ENCODE results near the gene MAN1B1.

MAN1B1 gene

GRCh38 chr9:137148661-137149060 is 61.9 kb downstream of the MAN1B1 start:
- Histone ChIP-seq H3K4me1 (ENCODE audit: control insufficient read depth, insufficient read depth, low read length, poor library complexity, severe bottlenecking) (no peaks in the 10 kb centered on the region), H3K4me3 (ENCODE audit: insufficient read depth, low read depth, low read length, poor library complexity, severe bottlenecking) (no peak overlapping the region), H3K9me3 (ENCODE audit: control insufficient read depth, low read length) (no peaks in the 10 kb centered on the region), H3K36me3 (ENCODE audit: control insufficient read depth, insufficient read depth, low read length) (no peaks in the 10 kb centered on the region), H3K27ac (ENCODE audit: insufficient read depth, low read length, poor library complexity, severe bottlenecking) (no peak overlapping the region), H3K27me3 (replicated peaks; ENCODE audit: control insufficient read depth, insufficient read depth, low read length, poor library complexity, severe bottlenecking) (no peaks in the 10 kb centered on the region)
- no peak for DNase-seq

GRCh38 chr9:137149363-137149762 is 62.6 kb downstream of the MAN1B1 start:
- Histone ChIP-seq H3K4me3 (ENCODE audit: insufficient read depth, low read depth, low read length, poor library complexity, severe bottlenecking) (no peak overlapping the region), H3K27ac (ENCODE audit: insufficient read depth, low read length, poor library complexity, severe bottlenecking) (no peak overlapping the region), H3K4me1 (ENCODE audit: control insufficient read depth, insufficient read depth, low read length, poor library complexity, severe bottlenecking) (no peaks in the 10 kb centered on the region), H3K27me3 (replicated peaks; ENCODE audit: control insufficient read depth, insufficient read depth, low read length, poor library complexity, severe bottlenecking) (no peaks in the 10 kb centered on the region), H3K9me3 (ENCODE audit: control insufficient read depth, low read length) (no peaks in the 10 kb centered on the region), H3K36me3 (ENCODE audit: control insufficient read depth, insufficient read depth, low read length) (no peaks in the 10 kb centered on the region)
- no peak for DNase-seq

- no peaks in the 10 kb centered on the region for H3K4me1 ChIP-seq (ENCODE audit: control insufficient read depth, insufficient read depth, low read length, poor library complexity, severe bottlenecking)
- no peaks in the 10 kb centered on the region for H3K9me3 ChIP-seq (ENCODE audit: control insufficient read depth, low read length)
- H3K4me3 ChIP-seq (ENCODE audit: insufficient read depth, low read depth, low read length, poor library complexity, severe bottlenecking) = no peak overlapping the region
- no peak for DNase-seq
- no peak overlapping the region for H3K27ac ChIP-seq (ENCODE audit: insufficient read depth, low read length, poor library complexity, severe bottlenecking)
- no peaks in the 10 kb centered on the region for H3K36me3 ChIP-seq (ENCODE audit: control insufficient read depth, insufficient read depth, low read length)
- no peaks in the 10 kb centered on the region for H3K27me3 ChIP-seq (replicated peaks; ENCODE audit: control insufficient read depth, insufficient read depth, low read length, poor library complexity, severe bottlenecking)
Measured at GRCh38 chr9:137149942-137150616, 63.3 kb downstream of the MAN1B1 start.

- Histone ChIP-seq H3K4me3 (ENCODE audit: insufficient read depth, low read depth, low read length, poor library complexity, severe bottlenecking) (no peak overlapping the region), H3K9me3 (ENCODE audit: control insufficient read depth, low read length) (no peaks in the 10 kb centered on the region), H3K27me3 (replicated peaks; ENCODE audit: control insufficient read depth, insufficient read depth, low read length, poor library complexity, severe bottlenecking) (no peaks in the 10 kb centered on the region), H3K36me3 (ENCODE audit: control insufficient read depth, insufficient read depth, low read length) (no peaks in the 10 kb centered on the region), H3K4me1 (ENCODE audit: control insufficient read depth, insufficient read depth, low read length, poor library complexity, severe bottlenecking) (no peaks in the 10 kb centered on the region), H3K27ac (ENCODE audit: insufficient read depth, low read length, poor library complexity, severe bottlenecking) (no peak overlapping the region)
- DNase-seq = peak in 2 of 3 donors; percentile 18 to 45
Measured at GRCh38 chr9:137150617-137151457, 64.1 kb downstream of the MAN1B1 start.

GRCh38 chr9:137152844-137153405 is 66.1 kb downstream of the MAN1B1 start:
- Histone ChIP-seq H3K27ac (ENCODE audit: insufficient read depth, low read length, poor library complexity, severe bottlenecking) (no peak overlapping the region), H3K9me3 (ENCODE audit: control insufficient read depth, low read length) (no peaks in the 10 kb centered on the region), H3K36me3 (ENCODE audit: control insufficient read depth, insufficient read depth, low read length) (no peaks in the 10 kb centered on the region), H3K4me3 (ENCODE audit: insufficient read depth, low read depth, low read length, poor library complexity, severe bottlenecking) (no peak overlapping the region), H3K4me1 (ENCODE audit: control insufficient read depth, insufficient read depth, low read length, poor library complexity, severe bottlenecking) (peaks cover 12% of the 10 kb centered on the region), H3K27me3 (replicated peaks; ENCODE audit: control insufficient read depth, insufficient read depth, low read length, poor library complexity, severe bottlenecking) (peaks cover 3% of the 10 kb centered on the region)
- no peak for DNase-seq

- peaks cover 19% of the 10 kb centered on the region for H3K4me1 ChIP-seq (ENCODE audit: control insufficient read depth, insufficient read depth, low read length, poor library complexity, severe bottlenecking)
- no peaks in the 10 kb centered on the region for H3K36me3 ChIP-seq (ENCODE audit: control insufficient read depth, insufficient read depth, low read length)
- DNase-seq = peak; percentile 30 to 49 (median 46)
- H3K4me3 ChIP-seq (ENCODE audit: insufficient read depth, low read depth, low read length, poor library complexity, severe bottlenecking) = no peak overlapping the region
- H3K9me3 ChIP-seq (ENCODE audit: control insufficient read depth, low read length) = no peaks in the 10 kb centered on the region
- H3K27me3 ChIP-seq (replicated peaks; ENCODE audit: control insufficient read depth, insufficient read depth, low read length, poor library complexity, severe bottlenecking) = peaks cover 23% of the 10 kb centered on the region
- no peak overlapping the region for H3K27ac ChIP-seq (ENCODE audit: insufficient read depth, low read length, poor library complexity, severe bottlenecking)
Measured at GRCh38 chr9:137156567-137157375, 70.0 kb downstream of the MAN1B1 start.

GRCh38 chr9:137157618-137158415 is 71.0 kb downstream of the MAN1B1 start:
- peaks cover 24% of the 10 kb centered on the region for H3K4me1 ChIP-seq (ENCODE audit: control insufficient read depth, insufficient read depth, low read length, poor library complexity, severe bottlenecking)
- H3K27ac ChIP-seq (ENCODE audit: insufficient read depth, low read length, poor library complexity, severe bottlenecking) = no peak overlapping the region
- H3K9me3 ChIP-seq (ENCODE audit: control insufficient read depth, low read length) = no peaks in the 10 kb centered on the region
- no peaks in the 10 kb centered on the region for H3K36me3 ChIP-seq (ENCODE audit: control insufficient read depth, insufficient read depth, low read length)
- DNase-seq = no peak
- peaks cover 30% of the 10 kb centered on the region for H3K27me3 ChIP-seq (replicated peaks; ENCODE audit: control insufficient read depth, insufficient read depth, low read length, poor library complexity, severe bottlenecking)
- no peak overlapping the region for H3K4me3 ChIP-seq (ENCODE audit: insufficient read depth, low read depth, low read length, poor library complexity, severe bottlenecking)

GRCh38 chr9:137158625-137159024 is 71.8 kb downstream of the MAN1B1 start:
- no peak overlapping the region for H3K27ac ChIP-seq (ENCODE audit: insufficient read depth, low read length, poor library complexity, severe bottlenecking)
- H3K4me1 ChIP-seq (ENCODE audit: control insufficient read depth, insufficient read depth, low read length, poor library complexity, severe bottlenecking) = peaks cover 27% of the 10 kb centered on the region
- H3K4me3 ChIP-seq (ENCODE audit: insufficient read depth, low read depth, low read length, poor library complexity, severe bottlenecking) = no peak overlapping the region
- no peaks in the 10 kb centered on the region for H3K9me3 ChIP-seq (ENCODE audit: control insufficient read depth, low read length)
- H3K36me3 ChIP-seq (ENCODE audit: control insufficient read depth, insufficient read depth, low read length) = no peaks in the 10 kb centered on the region
- H3K27me3 ChIP-seq (replicated peaks; ENCODE audit: control insufficient read depth, insufficient read depth, low read length, poor library complexity, severe bottlenecking) = peaks cover 30% of the 10 kb centered on the region
- no peak for DNase-seq

Data from effector memory CD4-positive, alpha-beta T cell (primary cell).